Measurements from ENCODE around the gene GGACT.

GGACT gene

DNA sequence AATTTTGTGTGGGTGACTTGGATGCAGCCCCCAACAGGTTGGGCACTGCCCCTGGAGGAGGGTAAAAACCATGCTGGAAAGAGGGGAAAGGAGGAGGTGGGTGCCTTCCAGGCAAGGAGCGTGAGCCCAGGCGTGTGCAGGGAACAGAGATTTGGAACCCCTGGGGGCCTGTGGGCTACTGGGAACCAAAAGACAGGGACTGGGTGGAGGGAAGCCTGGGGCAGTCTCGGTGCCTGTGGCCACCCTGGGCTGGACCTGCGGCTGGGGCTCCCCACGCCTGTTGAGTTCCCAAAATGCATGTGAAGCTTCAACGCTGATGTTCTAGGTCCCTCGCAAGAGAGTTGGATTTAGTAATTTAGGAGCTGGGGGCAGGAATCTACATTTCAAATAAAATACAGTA, 24.8 kb downstream of the GGACT start:
- TF ChIP-seq, protein P1, sequence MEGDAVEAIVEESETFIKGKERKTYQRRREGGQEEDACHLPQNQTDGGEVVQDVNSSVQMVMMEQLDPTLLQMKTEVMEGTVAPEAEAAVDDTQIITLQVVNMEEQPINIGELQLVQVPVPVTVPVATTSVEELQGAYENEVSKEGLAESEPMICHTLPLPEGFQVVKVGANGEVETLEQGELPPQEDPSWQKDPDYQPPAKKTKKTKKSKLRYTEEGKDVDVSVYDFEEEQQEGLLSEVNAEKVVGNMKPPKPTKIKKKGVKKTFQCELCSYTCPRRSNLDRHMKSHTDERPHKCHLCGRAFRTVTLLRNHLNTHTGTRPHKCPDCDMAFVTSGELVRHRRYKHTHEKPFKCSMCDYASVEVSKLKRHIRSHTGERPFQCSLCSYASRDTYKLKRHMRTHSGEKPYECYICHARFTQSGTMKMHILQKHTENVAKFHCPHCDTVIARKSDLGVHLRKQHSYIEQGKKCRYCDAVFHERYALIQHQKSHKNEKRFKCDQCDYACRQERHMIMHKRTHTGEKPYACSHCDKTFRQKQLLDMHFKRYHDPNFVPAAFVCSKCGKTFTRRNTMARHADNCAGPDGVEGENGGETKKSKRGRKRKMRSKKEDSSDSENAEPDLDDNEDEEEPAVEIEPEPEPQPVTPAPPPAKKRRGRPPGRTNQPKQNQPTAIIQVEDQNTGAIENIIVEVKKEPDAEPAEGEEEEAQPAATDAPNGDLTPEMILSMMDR (IDR thresholded peaks at IDR 0.05; ENCODE audit: insufficient read depth, low read length, missing control alignments) = no peak
- POLR2A ChIA-PET = no interaction called here
- H3K4me3 ChIP-seq (ENCODE audit: low read depth, low read length) = no peak overlapping the region
- no peak for DNase-seq (ENCODE audit: low read depth, low spot score)
- CTCF ChIA-PET = interaction anchor here (6.6 kb wide), 1 partner anchor 9 kb away, joined by 69 read pairs; no protein-coding TSS in a partner anchor

DNA sequence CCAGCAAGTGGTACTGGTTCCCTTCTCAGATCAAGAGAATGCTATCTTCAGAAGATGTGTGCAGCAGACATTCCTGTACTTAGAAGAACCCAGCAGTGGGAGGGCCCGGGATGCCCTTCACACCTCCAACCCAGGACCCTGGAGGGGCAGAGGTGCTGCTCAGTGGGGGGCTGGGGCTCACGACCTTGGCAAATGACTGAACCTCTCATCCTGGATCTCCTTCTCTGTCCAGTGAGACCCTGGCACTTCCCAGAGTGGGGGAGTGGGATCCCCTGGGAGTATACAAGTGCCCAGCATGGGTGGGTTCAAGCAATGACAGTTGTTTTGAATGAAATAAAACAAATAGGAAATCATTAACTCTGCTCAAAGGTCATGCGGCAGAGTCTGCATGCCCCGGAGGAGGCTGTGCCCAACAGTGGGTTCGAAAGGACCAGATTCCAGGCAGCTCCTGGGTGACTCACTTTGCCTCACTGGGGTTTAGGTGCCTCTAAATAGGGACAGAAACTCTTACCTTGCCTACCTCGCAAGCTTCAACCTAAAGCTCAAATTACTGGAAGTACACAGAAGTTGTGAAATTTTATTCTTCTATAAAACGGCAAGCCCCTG, 26.9 kb downstream of the GGACT start:
- TF ChIP-seq, protein P1 (IDR thresholded peaks at IDR 0.05; ENCODE audit: insufficient read depth, low read length, missing control alignments) = no peak
- CTCF ChIA-PET = interaction anchor here (3.4 to 6.6 kb wide), 2 partner anchors 11 to 27 kb away, joined by 12 to 69 read pairs; partner anchors contain the start of gene GGACT
- H3K4me3 ChIP-seq (ENCODE audit: low read depth, low read length) = no peak overlapping the region
- POLR2A ChIA-PET = no interaction called here
- no peak for DNase-seq (ENCODE audit: low read depth, low spot score)

DNA sequence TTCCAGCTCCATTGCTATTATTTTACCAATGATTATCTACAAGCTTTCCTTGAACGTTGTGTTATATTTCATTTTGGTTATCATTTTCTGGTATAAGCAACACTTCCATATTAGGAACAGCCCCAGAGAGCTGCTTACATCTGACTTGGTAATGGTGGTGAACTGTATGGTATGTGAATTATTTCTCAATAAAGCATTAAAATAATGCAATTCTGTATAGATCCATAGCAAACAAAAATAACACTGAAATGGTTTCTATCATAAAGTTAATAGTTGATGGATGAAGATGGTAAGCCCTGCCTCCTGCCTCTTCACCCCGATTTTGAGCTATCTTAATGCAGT, 27.5 kb downstream of the GGACT start:
- ChIA-PET POLR2A (no interaction called here), CTCF (interaction anchor here (1.1 to 6.6 kb wide), 4 partner anchors 12 to 905 kb away, joined by 3 to 69 read pairs (median 10); partner anchors contain the start of gene GGACT)
- no peak overlapping the region for H3K4me3 ChIP-seq (ENCODE audit: low read depth, low read length)
- no peak for DNase-seq (ENCODE audit: low read depth, low spot score)
- TF ChIP-seq, protein P1 (IDR thresholded peaks at IDR 0.05; ENCODE audit: insufficient read depth, low read length, missing control alignments) = no peak

DNA sequence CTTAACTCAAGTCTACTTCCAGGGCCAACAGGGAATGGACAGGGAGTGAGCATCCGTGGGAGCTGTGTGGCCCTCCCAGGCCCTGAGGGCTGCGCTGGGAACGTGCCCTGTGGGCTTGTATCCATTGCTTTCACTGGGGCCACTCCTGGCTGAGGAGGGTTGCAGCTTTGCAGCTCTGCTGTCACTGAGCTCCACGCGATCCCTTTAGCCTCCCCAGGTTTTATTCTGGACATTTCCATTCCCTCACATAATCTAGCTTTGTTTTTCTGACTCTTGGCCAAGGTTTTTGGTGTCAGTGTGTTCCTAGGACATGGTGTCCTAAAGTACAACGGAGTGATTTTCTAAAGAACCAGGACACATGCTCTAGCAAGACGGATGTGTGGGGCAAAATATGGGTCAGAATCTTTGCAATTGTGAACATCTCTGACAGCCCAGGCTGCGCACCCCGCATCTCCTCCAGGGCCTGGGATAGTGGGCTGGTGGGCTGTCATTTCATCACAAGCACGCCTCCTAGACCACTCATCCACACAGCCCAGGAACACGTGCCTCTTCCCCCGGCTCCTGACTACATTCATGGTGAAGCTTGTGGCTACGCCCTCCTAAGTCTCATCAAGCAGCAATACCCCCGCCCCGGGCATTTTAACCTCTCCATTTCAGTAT, 28.0 kb downstream of the GGACT start:
- no peak overlapping the region for H3K4me3 ChIP-seq (ENCODE audit: low read depth, low read length)
- TF ChIP-seq, protein P1 (IDR thresholded peaks at IDR 0.05; ENCODE audit: insufficient read depth, low read length, missing control alignments) = no peak
- ChIA-PET POLR2A (no interaction called here), CTCF (interaction anchor here (1.1 to 6.6 kb wide), 4 partner anchors 12 to 905 kb away, joined by 3 to 69 read pairs (median 10); partner anchors contain the start of gene GGACT)
- DNase-seq (ENCODE audit: low read depth, low spot score) = no peak

DNA sequence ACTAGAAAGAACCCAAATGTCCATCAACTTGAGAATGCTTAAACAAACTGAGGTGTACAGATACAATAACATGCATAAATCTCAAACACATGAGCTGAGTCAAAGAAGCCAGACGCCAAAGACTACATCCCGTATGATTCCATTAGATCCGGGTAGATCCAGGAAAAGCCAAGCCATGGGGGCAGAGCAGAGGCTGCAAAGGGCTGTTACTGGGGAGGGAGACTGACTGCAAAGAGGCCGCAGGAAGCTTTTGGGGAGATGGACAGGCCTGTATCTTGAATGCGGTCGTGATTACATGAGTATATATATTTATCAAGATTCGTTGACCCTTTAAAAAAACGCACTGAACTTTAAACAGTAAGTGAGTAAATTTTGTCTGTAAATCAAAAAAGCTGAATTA, 28.7 kb downstream of the GGACT start:
- no peak for DNase-seq (ENCODE audit: low read depth, low spot score)
- CTCF ChIA-PET = interaction anchor here (1.6 to 6.6 kb wide), 3 partner anchors 13 to 29 kb away, joined by 7 to 69 read pairs (median 12); partner anchors contain the start of gene GGACT
- TF ChIP-seq, protein P1 (IDR thresholded peaks at IDR 0.05; ENCODE audit: insufficient read depth, low read length, missing control alignments) = no peak
- POLR2A ChIA-PET = no interaction called here
- no peak overlapping the region for H3K4me3 ChIP-seq (ENCODE audit: low read depth, low read length)

DNA sequence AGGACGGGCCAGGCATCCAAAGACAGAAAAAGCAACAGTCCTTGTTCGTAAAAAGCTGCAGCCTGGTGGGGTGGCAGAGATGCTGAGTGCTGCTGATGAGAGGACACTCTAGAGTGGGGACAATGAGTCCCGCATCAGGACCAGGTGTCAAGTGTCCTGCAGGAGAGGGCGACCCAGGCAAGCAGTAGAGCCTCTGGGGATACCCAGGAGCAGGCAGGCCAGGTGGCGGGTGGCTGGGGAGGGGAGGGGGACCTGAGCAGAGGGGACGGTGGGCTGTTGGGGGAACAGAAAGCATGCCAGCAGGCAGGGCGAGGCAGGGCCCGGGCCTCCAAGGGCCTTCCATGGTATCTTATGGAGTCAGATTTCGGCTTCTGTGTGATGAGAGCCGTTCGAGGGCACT, 35.8 kb downstream of the GGACT start:
- H3K4me3 ChIP-seq (ENCODE audit: low read depth, low read length) = no peak overlapping the region
- no peak for DNase-seq (ENCODE audit: low read depth, low spot score)
- CTCF ChIA-PET = interaction anchor here (1.2 to 1.6 kb wide), 3 partner anchors 10 to 22 kb away, joined by 4 to 8 read pairs (median 4); no protein-coding TSS in a partner anchor
- TF ChIP-seq, protein P1 (IDR thresholded peaks at IDR 0.05; ENCODE audit: insufficient read depth, low read length, missing control alignments) = no peak
- POLR2A ChIA-PET = no interaction called here

Data from AG04449 (cell line).